Left lobe of liver (tissue), 2 donors: ENCODE measurements around the gene DUSP28. TPM values are rescaled to one million over a fixed set of nuclear protein-coding genes. Genes with fewer than 3 reads are reported as not detected.
"Not testable (repeated sequence)": the region's sequence is repeated elsewhere in the genome, so short reads cannot be mapped to it uniquely, and the experiment has no call there.

Source experiments
- ATAC-seq: fragments of 200-7000 bp; cut with Tn5 transposase; one replicate; pipeline ENCODE4 v1.9.1; 2020; ENCODE audit warnings: mild to moderate bottlenecking, moderate library complexity
- DNase-seq: peaks from one replicate; pipeline ENCODE4 v3.0.0-alpha.2; 2020; ENCODE audit warnings: low spot score
- total RNA-seq: library from RNA; stranded (reverse); gene quantifications from one replicate; pipeline ENCODE4 v1.2.1, GENCODE V29; 2021
- donor health status: DM: no; HTN: no; CAD: no; lungs with moderate emphysema.
- donor health status: DM: no; HTN: yes; CAD: no.

Gene DUSP28
- total RNA-seq, 1 donor from 2014 or later, result 2.0 TPM

- DNase-seq (no peak), ATAC-seq (no peak)
Observed at GRCh38 chr2:240526521-240526920, 33.6 kb upstream of the DUSP28 start.

- ATAC-seq (no peak), DNase-seq (no peak)
Observed at GRCh38 chr2:240527153-240527750, 32.9 kb upstream of the DUSP28 start.

- ATAC-seq, result no peak
- no peak for DNase-seq
Observed at GRCh38 chr2:240528406-240529040, 31.6 kb upstream of the DUSP28 start.

- DNase-seq (no peak), ATAC-seq (no peak)
Observed at GRCh38 chr2:240529344-240529999, 30.7 kb upstream of the DUSP28 start.

GRCh38 chr2:240530181-240530580 is 30.0 kb upstream of the DUSP28 start:
- DNase-seq (no peak), ATAC-seq (no peak)

GRCh38 chr2:240531038-240531437 is 29.1 kb upstream of the DUSP28 start:
- ATAC-seq (no peak), DNase-seq (no peak)

GRCh38 chr2:240532031-240532775 is 28.0 kb upstream of the DUSP28 start:
- ATAC-seq, result no peak

GRCh38 chr2:240538031-240538780 is 22.0 kb upstream of the DUSP28 start:
- DNase-seq, result no peak
- ATAC-seq, result no peak

More at GRCh38 chr2:240532031-240532775, 28.0 kb upstream of the DUSP28 start:
- no peak for DNase-seq

- not testable (repeated sequence) for ATAC-seq, DNase-seq
Observed at GRCh38 chr2:240539101-240539500, 21.1 kb upstream of the DUSP28 start.

GRCh38 chr2:240539906-240540305 is 20.3 kb upstream of the DUSP28 start:
- DNase-seq, result no peak
- no peak for ATAC-seq

GRCh38 chr2:240551288-240551687 is 8.9 kb upstream of the DUSP28 start:
- DNase-seq, result no peak
- no peak for ATAC-seq

GRCh38 chr2:240551811-240552210 is 8.3 kb upstream of the DUSP28 start:
- no peak for DNase-seq
- no peak for ATAC-seq

- DNase-seq, result no peak
Observed at GRCh38 chr2:240553956-240554480, 6.1 kb upstream of the DUSP28 start.

GRCh38 chr2:240554767-240555493 is 5.2 kb upstream of the DUSP28 start:
- no peak for ATAC-seq
- DNase-seq, result no peak

More at GRCh38 chr2:240553956-240554480, 6.1 kb upstream of the DUSP28 start:
- no peak for ATAC-seq

- DNase-seq (no peak), ATAC-seq (no peak)
Observed at GRCh38 chr2:240555541-240556250, 4.5 kb upstream of the DUSP28 start.

GRCh38 chr2:240556553-240557100 is 3.5 kb upstream of the DUSP28 start:
- ATAC-seq, result no peak
- no peak for DNase-seq

GRCh38 chr2:240557101-240557751 is 2.9 kb upstream of the DUSP28 start:
- peak; percentile 48 for DNase-seq
- ATAC-seq, result no peak

GRCh38 chr2:240557808-240558207 is 2.3 kb upstream of the DUSP28 start, which contains the start of gene ANKMY1:
ANKMY1 (minus strand) TSS chr2:240557988; CDS start chr2:240557335, 653 bp downstream.
- DNase-seq (peak; percentile 65), ATAC-seq (peak; percentile 15)
